ENCODE measurements around the gene BTBD9. TPM values are rescaled to one million over a fixed set of nuclear protein-coding genes. Genes with fewer than 3 reads are reported as not detected.

BTBD9 gene
- total RNA-seq, 4 donors from 2014 or later = 5.5 to 14.1 (median 6.3) TPM

DNA sequence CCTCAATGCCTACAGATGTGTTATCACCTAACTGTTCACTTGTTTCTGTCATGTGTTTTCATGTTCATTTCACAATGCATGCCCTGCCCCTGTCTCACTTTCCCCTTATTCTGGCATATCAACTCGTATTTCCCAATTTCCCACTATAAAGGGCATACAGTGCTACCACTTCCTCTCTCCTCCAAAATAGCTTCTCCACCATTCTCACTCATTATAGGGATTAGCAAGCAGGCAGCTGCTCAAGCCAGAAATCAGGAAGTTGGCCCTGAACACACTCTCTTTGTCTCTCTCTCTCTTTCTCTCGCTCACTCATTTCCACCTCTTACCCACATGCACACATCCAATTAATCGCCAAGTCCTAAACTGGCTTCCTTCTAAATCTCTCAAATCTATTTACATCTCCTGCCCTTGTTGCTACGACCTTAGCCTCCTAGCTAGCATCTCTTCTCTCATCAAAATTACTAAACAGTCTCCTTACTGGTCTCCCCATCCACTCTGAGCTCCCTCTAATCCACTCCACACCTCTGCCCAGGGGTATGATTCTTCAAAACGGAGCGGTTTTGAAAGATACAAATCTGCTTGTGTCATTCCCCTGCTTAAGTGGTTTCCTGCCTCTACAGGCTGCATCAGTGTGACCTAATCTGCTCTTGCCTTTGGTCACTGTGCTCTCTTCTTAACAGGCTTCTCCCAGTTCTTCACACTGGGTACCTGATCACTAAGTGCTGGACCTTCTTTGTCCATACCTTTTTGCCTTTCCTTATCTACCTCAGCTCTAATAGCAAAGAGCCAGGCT lies 196.2 kb downstream of the BTBD9 start:
- in situ Hi-C loops (cut with MboI; ENCODE audit: low sequenced_read_pairs in 4 of 4) = no loop called here
- ATAC-seq = peak in 1 of 2 donors; percentile 30
- H3K9me3 ChIP-seq = no peaks in the 10 kb centered on the region

DNA sequence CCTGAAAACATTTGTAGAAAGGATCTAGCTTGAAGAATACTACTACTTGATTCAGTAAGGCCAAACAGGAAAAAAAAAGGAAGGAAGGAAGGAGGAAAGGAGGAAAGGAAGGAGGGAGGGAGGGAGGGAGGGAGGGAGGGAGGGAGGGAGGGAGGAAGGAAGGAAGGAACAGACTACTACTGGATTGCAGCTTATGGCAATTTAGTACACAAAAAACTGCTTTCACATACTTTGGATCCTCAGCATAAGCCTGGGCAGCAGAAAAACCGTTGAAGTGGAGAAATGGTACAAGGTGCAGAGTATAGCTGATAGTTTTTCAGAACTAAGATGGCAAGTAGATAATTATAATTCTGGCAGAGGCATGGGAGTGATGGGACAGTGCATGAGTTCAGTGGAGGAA lies 201.6 kb downstream of the BTBD9 start:
- intact Hi-C loops (cut with DNase I; ENCODE audit: low total_unique reads) = no loop called here
- TF ChIP-seq CTCF (IDR thresholded peaks at IDR 0.05 in 4 of 5, conservative IDR thresholded peaks at IDR 0.05 in 1 of 5) (no peak), POLR2A (IDR thresholded peaks at IDR 0.05) (no peak)
- no peak overlapping the region for H3K27ac ChIP-seq
- no peaks in the 10 kb centered on the region for H3K9me3 ChIP-seq
- no peak for DNase-seq
- no peaks in the 10 kb centered on the region for H3K27me3 ChIP-seq
- no peak overlapping the region for H3K4me3 ChIP-seq
- no peak for ATAC-seq
- in situ Hi-C loops (cut with MboI; ENCODE audit: low sequenced_read_pairs in 4 of 4) = no loop called here
- peaks cover 0 to 9% of the 10 kb centered on the region in 2 donors for H3K4me1 ChIP-seq
- no peaks in the 10 kb centered on the region for H3K36me3 ChIP-seq

More for the DNA sequence above, 196.2 kb downstream of the BTBD9 start:
- no peak for DNase-seq
- intact Hi-C loops (cut with DNase I; ENCODE audit: low total_unique reads) = no loop called here
- Histone ChIP-seq H3K27ac (no peak overlapping the region), H3K4me3 (no peak overlapping the region), H3K4me1 (peaks cover 0 to 9% of the 10 kb centered on the region in 2 donors), H3K36me3 (no peaks in the 10 kb centered on the region), H3K27me3 (no peaks in the 10 kb centered on the region)
- TF ChIP-seq POLR2A (IDR thresholded peaks at IDR 0.05) (no peak), CTCF (IDR thresholded peaks at IDR 0.05 in 4 of 5, conservative IDR thresholded peaks at IDR 0.05 in 1 of 5) (no peak)

DNA sequence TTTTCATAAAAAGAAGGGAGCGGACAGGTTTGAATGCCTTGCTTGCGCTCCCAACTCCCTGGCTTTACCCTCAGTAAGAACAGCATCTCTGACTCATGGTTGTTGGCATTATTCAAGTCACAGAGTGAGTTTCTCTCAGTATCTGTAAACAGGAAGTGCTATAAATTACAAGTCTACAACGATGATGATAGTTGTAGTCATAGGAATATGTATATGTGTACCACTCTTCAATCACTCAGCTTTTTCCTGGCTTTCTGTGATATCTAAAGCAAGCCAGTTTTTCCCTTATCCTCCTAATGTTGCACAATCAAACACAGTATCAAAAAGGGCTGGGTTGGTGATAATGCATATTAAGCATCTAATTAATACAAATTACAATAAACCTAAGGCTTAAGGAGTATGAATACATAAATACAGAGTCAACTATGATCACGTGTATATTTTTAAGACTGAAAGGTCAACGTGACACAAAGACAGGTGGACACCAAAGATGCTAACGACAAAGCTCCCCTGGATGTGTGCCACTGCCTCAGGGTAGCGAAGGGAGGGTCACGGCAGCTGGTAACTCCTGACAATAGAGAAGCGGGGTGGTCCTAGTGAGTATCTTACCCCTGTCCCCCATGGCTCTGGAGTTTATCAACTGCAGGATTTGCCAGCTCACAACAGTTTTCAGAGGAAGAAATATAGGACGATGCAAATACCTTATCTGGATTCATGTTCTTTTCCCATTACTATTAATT lies 202.8 kb downstream of the BTBD9 start:
- TF ChIP-seq CTCF (IDR thresholded peaks at IDR 0.05 in 4 of 5, conservative IDR thresholded peaks at IDR 0.05 in 1 of 5) (no peak), POLR2A (IDR thresholded peaks at IDR 0.05) (no peak)
- Histone ChIP-seq H3K4me1 (peaks cover 0 to 9% of the 10 kb centered on the region in 2 donors), H3K27ac (no peak overlapping the region), H3K9me3 (no peaks in the 10 kb centered on the region), H3K27me3 (no peaks in the 10 kb centered on the region), H3K4me3 (no peak overlapping the region), H3K36me3 (no peaks in the 10 kb centered on the region)
- peak in 1 of 2 donors; percentile 91 for ATAC-seq
- in situ Hi-C loops (cut with MboI; ENCODE audit: low sequenced_read_pairs in 4 of 4) (no loop called here), intact Hi-C loops (cut with DNase I; ENCODE audit: low total_unique reads) (no loop called here)
- DNase-seq = no peak

DNA sequence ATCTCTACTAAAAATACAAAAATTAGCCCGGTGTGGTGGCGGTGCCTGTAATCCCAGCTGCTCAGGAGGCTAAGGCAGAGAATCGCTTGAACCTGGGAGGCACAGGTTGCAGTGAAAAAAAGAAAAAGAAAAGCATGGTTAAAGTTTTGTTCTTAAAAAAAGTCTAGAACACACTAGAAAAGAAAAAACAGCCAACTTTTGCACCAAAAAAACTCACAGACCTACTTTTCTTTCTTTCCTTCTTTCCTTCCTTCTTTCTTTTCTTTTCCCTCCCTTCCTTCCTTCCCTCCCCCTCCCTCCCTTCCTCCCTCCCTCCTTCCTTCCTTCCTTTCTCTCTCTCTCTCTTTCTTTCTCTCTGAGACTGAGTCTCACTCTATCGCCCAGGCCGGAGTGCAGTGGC lies 204.4 kb downstream of the BTBD9 start:
- TF ChIP-seq CTCF (IDR thresholded peaks at IDR 0.05 in 4 of 5, conservative IDR thresholded peaks at IDR 0.05 in 1 of 5) = no peak
- TF ChIP-seq POLR2A (IDR thresholded peaks at IDR 0.05) = no peak
- H3K4me3 ChIP-seq = no peak overlapping the region
- no peaks in the 10 kb centered on the region for H3K36me3 ChIP-seq
- H3K27me3 ChIP-seq = no peaks in the 10 kb centered on the region
- H3K9me3 ChIP-seq = no peaks in the 10 kb centered on the region
- no peak overlapping the region for H3K27ac ChIP-seq
- no peak for DNase-seq
- ATAC-seq = no peak
- in situ Hi-C loops (cut with MboI; ENCODE audit: low sequenced_read_pairs in 4 of 4) = no loop called here
- H3K4me1 ChIP-seq = peaks cover 0 to 9% of the 10 kb centered on the region in 2 donors
- intact Hi-C loops (cut with DNase I; ENCODE audit: low total_unique reads) = no loop called here
